Stimulated activated CD8-positive, alpha-beta memory T cell treated with anti-CD3 and anti-CD28 coated beads, Interleukin-15, amount 100 ng/mL, for 48 hours (primary cell): ENCODE data around the gene GJB5.

Source experiments
- DNase-seq, 2 donors: peaks; one replicate each; pipeline ENCODE4 v3.0.0-alpha.2; 2020; ENCODE audit warnings: low read depth in 2 of 2

The GJB5 gene

GRCh38 chr1:34794790-34795180 is 39.9 kb downstream of the GJB5 start:
- DNase-seq, result no peak

GRCh38 chr1:34795916-34796315 is 41.1 kb downstream of the GJB5 start:
- DNase-seq, result no peak

- DNase-seq, result no peak
Observed at GRCh38 chr1:34796990-34797389, 42.1 kb downstream of the GJB5 start.

GRCh38 chr1:34800214-34800613 is 45.4 kb downstream of the GJB5 start:
- no peak for DNase-seq

GRCh38 chr1:34803770-34804169 is 48.9 kb downstream of the GJB5 start:
- DNase-seq, result no peak

- DNase-seq, result no peak
Observed at GRCh38 chr1:34806396-34806795, 51.5 kb downstream of the GJB5 start.
